Transverse colon (tissue), 4 donors: Measurements from ENCODE around the gene SBF2.

ENCODE experiments used
- EP300 ChIP-seq: sonication (generic); formaldehyde crosslinking; IDR thresholded peaks from one replicate; pipeline ENCODE4 v1.6.1; 2017; ENCODE audit warnings: antibody characterized with exemption, low read depth
- POLR2A ChIP-seq: fragments of 450-650 bp; IDR thresholded peaks from one replicate; pipeline ENCODE4 v1.6.1; 2016; ENCODE audit warnings: antibody characterized with exemption, mild to moderate bottlenecking, moderate library complexity
- POLR2AphosphoS5 ChIP-seq, 3 donors: sonication (generic); formaldehyde crosslinking; IDR thresholded peaks; one replicate each; pipeline ENCODE4 v1.6.1; 2016; ENCODE audit warnings: antibody characterized with exemption in 3 of 3
- TF ChIP-seq, protein P1 (sequence below), 5 experiments: fragments of 200-600 bp in 3 of 5; fragments of 450-650 bp in 2 of 5; sonication (generic) in 3 of 5; IDR thresholded peaks; 1 replicate in 2 of 5; 2 replicates in 3 of 5; pipeline ENCODE4 v1.5.1; 2016 to 2017; ENCODE audit warnings: antibody characterized with exemption in 5 of 5, inconsistent platforms in 3 of 5, mild to moderate bottlenecking in 2 of 5, moderate library complexity in 1 of 5

DNA sequence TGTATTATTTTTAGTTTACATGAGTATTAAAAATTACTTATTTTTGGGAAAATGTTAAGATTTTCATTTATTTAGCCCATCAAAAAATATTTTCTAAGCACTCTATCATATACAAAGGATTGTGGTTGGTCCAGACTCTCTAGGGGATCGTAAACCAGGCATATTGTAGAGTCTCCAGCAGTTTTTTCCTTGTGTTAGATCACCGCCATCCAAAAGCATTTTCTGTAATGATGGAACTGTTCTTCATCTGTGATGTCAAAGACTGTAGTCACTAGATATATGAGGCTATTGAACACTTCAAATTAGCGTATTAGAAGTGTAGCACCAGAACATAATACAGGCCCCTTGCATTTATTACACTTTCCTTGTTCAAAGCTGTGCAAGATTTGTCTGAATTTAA is 154.9 kb downstream of the SBF2 start:
- TF ChIP-seq, protein P1, sequence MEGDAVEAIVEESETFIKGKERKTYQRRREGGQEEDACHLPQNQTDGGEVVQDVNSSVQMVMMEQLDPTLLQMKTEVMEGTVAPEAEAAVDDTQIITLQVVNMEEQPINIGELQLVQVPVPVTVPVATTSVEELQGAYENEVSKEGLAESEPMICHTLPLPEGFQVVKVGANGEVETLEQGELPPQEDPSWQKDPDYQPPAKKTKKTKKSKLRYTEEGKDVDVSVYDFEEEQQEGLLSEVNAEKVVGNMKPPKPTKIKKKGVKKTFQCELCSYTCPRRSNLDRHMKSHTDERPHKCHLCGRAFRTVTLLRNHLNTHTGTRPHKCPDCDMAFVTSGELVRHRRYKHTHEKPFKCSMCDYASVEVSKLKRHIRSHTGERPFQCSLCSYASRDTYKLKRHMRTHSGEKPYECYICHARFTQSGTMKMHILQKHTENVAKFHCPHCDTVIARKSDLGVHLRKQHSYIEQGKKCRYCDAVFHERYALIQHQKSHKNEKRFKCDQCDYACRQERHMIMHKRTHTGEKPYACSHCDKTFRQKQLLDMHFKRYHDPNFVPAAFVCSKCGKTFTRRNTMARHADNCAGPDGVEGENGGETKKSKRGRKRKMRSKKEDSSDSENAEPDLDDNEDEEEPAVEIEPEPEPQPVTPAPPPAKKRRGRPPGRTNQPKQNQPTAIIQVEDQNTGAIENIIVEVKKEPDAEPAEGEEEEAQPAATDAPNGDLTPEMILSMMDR (IDR thresholded peaks at IDR 0.05), result no peak
- TF ChIP-seq POLR2AphosphoS5 (IDR thresholded peaks at IDR 0.05) (no peak), EP300 (no peak), POLR2A (no peak)
